Stimulated activated CD8-positive, alpha-beta memory T cell treated with anti-CD3 and anti-CD28 coated beads, Interleukin-15, amount 100 ng/mL, for 48 hours (primary cell): ENCODE measurements around the gene MLLT10.

ENCODE experiments used
- DNase-seq, 2 donors: peaks; one replicate each; pipeline ENCODE4 v3.0.0-alpha.2; 2020; ENCODE audit warnings: low read depth in 2 of 2

MLLT10 gene

DNA sequence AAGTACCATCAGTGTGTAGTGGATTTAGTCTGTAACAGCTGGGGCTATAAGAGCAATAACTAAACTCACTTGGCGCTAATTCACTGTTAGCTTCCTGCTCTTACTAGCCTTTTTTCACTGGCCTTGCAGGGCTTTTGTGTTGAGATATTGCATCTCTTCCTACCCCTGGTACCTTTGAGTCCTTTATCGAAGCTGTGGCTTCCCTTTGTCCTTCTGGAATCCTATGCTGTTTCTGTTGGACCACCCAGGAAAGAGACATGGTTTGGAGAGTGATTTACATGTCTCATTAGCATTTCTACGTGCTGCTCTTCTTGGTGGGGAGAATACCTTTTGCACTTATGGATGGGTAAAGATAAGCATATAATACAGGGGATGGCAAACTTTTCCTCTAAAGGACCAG lies 103.8 kb downstream of the MLLT10 start:
- DNase-seq, result no peak

GRCh38 chr10:21638681-21639080 lies 104.6 kb downstream of the MLLT10 start:
- no peak for DNase-seq

GRCh38 chr10:21648040-21648439 lies 114.0 kb downstream of the MLLT10 start:
- DNase-seq, result no peak

DNA sequence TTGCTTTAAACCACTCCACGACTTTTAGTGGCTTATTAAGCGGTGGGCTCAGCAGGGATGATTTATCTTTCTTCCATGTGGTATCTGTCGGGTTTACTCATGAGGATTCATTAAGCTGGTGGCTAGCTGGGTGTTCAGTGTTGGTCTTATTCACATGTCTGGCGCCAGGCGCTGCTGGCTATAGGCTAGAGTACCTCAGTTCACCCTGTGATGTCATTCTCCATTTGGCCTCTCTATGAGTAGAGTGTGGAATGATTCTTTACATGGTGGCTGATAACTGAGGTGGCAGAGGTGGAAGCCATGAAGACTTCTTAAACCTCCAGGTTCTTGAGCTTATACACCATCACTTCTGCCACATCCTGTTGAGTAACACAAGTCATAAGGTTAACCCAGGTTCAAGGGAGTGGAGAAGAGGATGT lies 115.4 kb downstream of the MLLT10 start:
- DNase-seq, result peak in 1 of 2 donors; percentile 2

DNA sequence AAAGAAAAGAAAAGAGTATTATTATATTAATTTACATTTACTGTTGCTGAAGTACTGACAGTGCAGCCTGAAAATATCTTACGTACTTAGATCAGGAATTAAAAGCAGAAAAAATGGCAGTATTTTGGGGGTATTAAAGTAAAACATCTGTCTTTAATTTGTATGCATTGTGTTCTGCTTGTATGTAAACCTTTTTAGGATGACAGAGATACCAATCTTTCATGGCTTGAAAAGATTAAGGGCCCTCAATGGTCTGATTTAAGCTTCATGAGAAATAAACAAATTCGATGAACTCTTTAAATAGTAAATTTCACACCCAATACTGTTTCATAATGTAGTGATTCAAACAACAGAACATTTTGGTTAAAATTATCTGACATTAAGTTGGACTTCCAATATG lies 116.3 kb downstream of the MLLT10 start:
- DNase-seq, result no peak

DNA sequence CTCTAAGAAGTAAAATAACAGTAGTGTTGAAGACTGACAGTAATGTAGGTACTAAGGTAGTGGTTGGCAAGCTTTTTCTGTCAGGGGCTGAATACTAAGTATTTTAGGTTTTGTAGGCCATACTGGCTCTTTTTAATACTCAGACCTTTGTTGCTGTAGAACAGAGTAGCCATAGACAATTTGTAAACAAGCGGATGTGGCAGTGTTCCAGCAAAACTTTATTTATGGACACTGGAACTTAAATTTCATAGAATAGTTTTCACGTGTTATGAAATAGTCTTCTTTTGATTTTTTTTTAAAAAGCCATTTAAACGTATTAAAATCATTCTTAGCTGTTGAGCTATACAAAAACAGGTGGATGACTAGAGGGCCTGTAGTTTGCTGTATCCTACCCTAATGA lies 121.2 kb downstream of the MLLT10 start:
- DNase-seq, result no peak

- DNase-seq, result no peak
Measured at GRCh38 chr10:21655687-21656086, 121.7 kb downstream of the MLLT10 start.

DNA sequence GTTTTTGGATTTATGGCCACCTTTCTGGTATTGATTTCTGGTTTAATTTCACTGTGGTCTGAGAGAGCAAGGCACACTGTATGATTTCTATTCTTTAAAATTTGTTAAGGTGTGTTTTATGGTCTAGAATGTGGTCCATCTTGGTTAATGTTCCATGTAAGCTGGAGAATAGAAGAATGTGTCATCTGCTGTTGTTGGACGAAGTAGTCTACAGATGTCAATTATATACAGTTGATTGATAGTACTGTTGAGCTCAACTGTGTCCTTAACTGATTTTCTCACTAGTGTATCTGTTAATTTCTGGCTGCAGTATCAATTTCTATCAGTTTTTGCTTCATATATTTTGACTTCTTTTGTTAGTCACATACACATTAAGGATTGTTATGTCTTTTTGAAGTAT lies 127.1 kb downstream of the MLLT10 start:
- DNase-seq, result no peak

DNA sequence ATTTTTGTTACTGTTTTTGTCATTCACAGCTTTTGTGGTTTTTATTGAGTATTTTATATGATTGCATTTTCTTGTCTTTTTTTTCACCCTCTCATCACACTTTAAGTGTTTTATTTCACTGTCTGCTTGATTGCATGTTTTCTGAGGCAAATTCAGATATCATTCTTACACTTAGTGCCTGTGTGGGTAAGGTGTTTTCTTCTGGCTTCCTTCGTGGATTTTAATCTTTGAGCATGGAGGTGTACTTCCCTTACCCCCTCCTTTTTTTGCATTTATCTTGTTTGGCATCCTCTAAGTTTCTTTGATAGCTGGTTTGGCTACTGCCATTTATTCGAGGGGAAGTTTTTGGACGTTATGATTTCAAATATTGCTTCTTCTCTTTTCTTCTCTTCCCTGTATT lies 127.9 kb downstream of the MLLT10 start:
- DNase-seq, result no peak

DNA sequence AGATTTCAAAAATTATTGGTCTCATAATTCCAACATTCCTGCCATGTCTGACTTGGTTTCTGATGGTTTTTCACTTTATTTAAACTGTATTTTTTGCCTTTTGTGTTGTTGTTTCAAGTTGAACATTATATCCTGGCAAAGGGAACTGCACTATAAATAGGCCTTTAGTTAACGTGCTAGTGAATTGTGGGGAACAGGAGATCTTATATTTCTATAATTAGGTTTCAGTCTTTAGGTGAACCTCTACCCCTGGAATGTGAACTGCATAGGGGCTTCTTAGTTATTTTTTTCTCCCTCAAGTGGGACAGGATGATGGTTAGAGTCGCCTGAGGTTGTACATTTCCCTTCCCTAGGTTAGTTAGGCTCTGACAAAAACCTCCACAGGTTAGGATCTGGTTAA lies 128.6 kb downstream of the MLLT10 start:
- DNase-seq, result no peak

DNA sequence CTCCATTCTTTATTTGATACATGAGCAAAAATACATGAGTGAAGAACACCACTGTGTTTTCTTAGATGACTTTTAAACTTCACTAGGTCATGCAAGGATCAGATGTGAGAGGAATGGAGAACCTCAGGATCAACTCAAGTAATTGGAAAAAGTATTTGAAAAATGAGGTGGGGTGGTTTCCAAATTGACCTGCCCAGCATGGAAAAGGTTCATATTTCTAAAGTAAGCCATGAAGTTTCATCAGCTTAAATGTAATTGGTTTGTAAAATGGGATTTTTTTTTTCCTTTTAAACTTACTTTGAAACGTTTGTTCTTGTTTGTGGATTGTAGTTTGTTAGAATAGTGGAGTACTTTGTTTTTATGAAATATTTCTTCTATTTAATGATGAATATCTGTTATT lies 134.8 kb downstream of the MLLT10 start:
- no peak for DNase-seq

DNA sequence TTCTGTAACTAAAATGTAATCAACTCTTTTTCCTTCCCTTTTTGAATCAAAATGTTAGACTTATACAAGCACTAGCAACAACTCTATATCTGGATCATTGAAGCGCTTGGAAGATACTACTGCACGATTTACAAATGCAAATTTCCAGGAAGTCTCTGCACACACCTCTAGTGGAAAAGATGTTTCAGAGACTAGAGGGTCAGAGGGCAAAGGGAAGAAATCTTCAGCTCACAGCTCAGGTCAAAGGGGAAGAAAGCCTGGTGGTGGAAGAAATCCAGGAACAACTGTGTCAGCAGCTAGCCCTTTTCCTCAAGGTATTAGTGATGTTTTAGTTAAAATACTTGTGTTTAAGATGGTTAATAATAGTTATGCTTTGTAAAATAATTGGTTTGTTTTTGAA lies 136.4 kb downstream of the MLLT10 start:
- no peak for DNase-seq

DNA sequence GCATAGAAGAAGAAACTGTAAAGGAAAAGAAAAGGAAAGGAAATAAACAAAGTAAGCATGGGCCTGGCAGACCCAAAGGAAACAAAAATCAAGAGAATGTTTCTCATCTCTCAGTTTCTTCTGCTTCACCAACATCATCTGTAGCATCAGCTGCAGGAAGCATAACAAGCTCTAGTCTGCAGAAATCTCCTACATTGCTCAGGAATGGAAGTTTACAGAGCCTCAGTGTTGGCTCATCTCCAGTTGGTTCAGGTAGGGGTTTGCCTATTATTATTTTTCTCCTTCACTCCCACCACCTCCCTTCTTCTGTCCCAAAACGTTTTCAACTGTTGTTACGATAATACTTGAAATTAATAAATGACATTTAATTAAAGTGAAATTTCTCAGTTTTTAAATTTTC lies 139.6 kb downstream of the MLLT10 start:
- DNase-seq, result no peak

- DNase-seq, result no peak
Measured at GRCh38 chr10:21675157-21675796, 141.2 kb downstream of the MLLT10 start.

DNA sequence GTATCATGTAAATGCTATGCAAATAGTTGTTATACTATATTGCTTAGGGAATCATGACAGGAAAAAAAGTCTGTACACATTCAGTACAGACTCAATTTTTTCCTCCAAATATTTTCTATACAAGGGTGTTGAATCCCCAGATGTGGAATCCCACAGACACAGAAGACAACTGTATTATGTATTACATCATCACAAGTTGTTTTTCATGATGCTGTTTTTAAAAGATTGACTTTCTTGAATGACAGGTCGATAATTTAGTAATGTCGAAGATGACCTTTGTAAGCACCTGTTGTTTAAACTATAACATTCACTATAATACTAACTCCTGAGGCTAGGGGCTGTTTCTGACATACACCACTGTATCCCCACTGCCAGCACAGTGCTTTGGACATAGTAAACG lies 143.5 kb downstream of the MLLT10 start:
- DNase-seq, result no peak

GRCh38 chr10:21681156-21681555 lies 147.1 kb downstream of the MLLT10 start:
- DNase-seq, result no peak

DNA sequence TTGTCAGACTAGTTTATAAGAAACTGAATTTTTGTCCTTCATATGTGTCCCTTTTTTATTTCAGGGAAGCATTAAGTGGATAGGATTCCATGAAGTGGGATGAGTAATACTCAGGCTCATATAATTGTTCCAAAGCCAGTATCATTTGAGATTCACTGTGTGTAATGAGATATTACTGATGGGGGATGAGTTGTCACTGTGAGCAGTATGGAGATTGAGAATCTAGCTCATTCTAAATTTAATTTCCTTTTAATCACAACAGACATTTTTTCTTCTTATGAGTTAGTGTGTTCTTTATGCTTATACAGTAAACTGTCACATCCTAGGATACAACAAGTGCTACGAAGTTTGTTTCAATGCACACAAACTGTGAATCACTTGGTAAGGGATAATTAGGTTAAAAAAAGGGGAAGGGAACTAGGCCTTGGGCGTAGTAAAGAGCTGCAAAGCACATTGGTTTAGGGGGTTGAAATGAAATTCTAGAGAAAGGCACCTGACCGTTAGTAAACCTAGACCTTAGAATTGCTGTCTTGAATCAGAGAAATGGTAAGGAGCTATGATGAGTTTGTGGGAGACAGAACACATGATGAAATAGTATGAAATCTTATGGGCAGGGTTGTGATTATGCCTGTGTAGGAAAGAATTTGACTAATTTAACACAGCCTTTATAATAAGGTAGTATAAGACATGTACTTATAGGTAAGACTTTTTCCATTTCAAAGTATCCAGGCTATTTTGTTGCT lies 153.4 kb downstream of the MLLT10 start:
- no peak for DNase-seq

- DNase-seq, result no peak
Measured at GRCh38 chr10:21688009-21688332, 153.9 kb downstream of the MLLT10 start.

DNA sequence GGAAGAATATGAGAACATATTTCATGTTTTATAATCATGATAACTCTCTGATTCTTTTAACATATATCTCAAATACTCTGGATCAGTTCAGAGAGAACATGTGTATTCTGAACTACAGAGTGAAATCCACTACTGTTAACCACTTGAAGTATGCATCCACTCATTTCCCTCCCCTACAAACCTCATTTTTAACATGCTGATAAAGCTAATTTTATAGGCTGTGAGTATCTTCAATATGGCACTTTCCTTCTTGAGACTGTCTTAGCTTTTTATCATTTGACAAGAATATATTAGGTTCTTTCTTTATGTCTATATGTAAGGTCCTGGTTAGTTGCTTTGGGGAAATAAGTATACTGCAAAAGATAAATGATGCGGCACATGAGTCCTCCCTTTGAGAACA lies 154.8 kb downstream of the MLLT10 start:
- no peak for DNase-seq

DNA sequence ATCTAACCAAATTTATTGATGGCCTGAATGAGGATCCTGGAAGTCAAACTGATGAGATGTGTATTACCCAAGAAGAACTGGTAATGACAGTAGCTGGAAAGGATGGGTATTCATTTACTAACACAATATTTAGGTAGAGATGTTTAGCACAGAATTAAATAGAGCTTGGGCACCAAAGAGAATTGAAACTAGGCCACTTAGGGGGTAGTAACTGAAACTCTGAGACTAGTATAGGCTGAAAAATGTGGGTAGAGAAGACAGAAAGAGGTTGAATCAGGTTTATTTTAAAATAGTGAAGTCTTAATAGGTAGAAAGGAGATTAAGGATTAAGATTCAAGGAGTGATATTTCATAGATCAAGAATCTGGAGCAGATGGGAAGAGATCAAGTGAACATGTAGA lies 155.8 kb downstream of the MLLT10 start:
- no peak for DNase-seq

- no peak for DNase-seq
Measured at GRCh38 chr10:21692916-21693315, 158.9 kb downstream of the MLLT10 start.

- no peak for DNase-seq
Measured at GRCh38 chr10:21693418-21693817, 159.4 kb downstream of the MLLT10 start.

DNA sequence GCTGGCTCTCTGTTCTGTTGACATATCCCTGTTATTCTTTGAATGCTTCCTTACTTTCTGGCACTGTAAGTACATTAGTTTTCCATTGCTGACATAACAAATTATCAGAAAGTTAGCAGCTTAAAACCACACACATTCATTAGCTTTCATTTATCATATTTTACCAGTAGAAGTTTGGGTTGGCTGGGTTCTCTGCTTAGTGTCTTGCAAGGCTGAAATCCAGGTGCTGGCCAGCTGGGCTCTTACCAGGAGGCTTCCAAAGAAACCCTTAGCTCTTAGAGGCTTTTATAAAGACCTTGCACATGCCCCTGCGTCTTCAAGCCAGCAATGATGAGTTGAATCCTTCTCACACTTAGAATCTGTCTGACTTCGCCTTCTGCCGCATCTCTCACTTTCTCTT lies 160.6 kb downstream of the MLLT10 start:
- DNase-seq, result no peak

GRCh38 chr10:21696302-21696701 lies 162.3 kb downstream of the MLLT10 start:
- no peak for DNase-seq
